Measurements from ENCODE around the gene NCAPD2.
"Not testable (repeated sequence)": the region's sequence is repeated elsewhere in the genome, so short reads cannot be mapped to it uniquely, and the experiment has no call there.

The NCAPD2 gene

GRCh38 chr12:6471989-6472360 lies 21.9 kb upstream of the NCAPD2 start:
- peaks cover 37% of the 10 kb centered on the region for H3K4me1 Mint-ChIP-seq
- no peaks in the 10 kb centered on the region for H3K27me3 Mint-ChIP-seq
- H3K27ac Mint-ChIP-seq, result peak overlapping the region; percentile 84
- H3K9me3 Mint-ChIP-seq, result peaks cover 4% of the 10 kb centered on the region
- no peak overlapping the region for H3K4me3 Mint-ChIP-seq
- ATAC-seq, result no peak
- peaks cover 16% of the 10 kb centered on the region for H3K36me3 Mint-ChIP-seq

GRCh38 chr12:6472491-6472890 lies 21.4 kb upstream of the NCAPD2 start:
- no peak for ATAC-seq
- no peaks in the 10 kb centered on the region for H3K27me3 Mint-ChIP-seq
- H3K36me3 Mint-ChIP-seq, result peaks cover 11% of the 10 kb centered on the region
- no peak overlapping the region for H3K27ac Mint-ChIP-seq
- H3K9me3 Mint-ChIP-seq, result no peaks in the 10 kb centered on the region
- no peak overlapping the region for H3K4me3 Mint-ChIP-seq
- peaks cover 32% of the 10 kb centered on the region for H3K4me1 Mint-ChIP-seq

GRCh38 chr12:6475233-6475975 lies 18.5 kb upstream of the NCAPD2 start:
- H3K36me3 Mint-ChIP-seq, ATAC-seq, H3K27ac Mint-ChIP-seq, H3K4me1 Mint-ChIP-seq, H3K9me3 Mint-ChIP-seq, H3K4me3 Mint-ChIP-seq, H3K27me3 Mint-ChIP-seq: not testable (repeated sequence)

GRCh38 chr12:6476489-6476888 lies 17.4 kb upstream of the NCAPD2 start:
- no peaks in the 10 kb centered on the region for H3K36me3 Mint-ChIP-seq
- H3K9me3 Mint-ChIP-seq, result no peaks in the 10 kb centered on the region
- no peaks in the 10 kb centered on the region for H3K27me3 Mint-ChIP-seq
- H3K4me1 Mint-ChIP-seq, result peaks cover under 1% of the 10 kb centered on the region
- H3K4me3 Mint-ChIP-seq, result no peak overlapping the region
- no peak overlapping the region for H3K27ac Mint-ChIP-seq
- ATAC-seq, result no peak

GRCh38 chr12:6477601-6478377 lies 16.1 kb upstream of the NCAPD2 start:
- not testable (repeated sequence) for H3K9me3 Mint-ChIP-seq, H3K4me1 Mint-ChIP-seq, ATAC-seq, H3K4me3 Mint-ChIP-seq, H3K36me3 Mint-ChIP-seq, H3K27me3 Mint-ChIP-seq, H3K27ac Mint-ChIP-seq

GRCh38 chr12:6478416-6478815 lies 15.5 kb upstream of the NCAPD2 start:
- H3K4me3 Mint-ChIP-seq, result no peak overlapping the region
- H3K27me3 Mint-ChIP-seq, result no peaks in the 10 kb centered on the region
- H3K27ac Mint-ChIP-seq, result no peak overlapping the region
- ATAC-seq, result no peak
- H3K9me3 Mint-ChIP-seq, result no peaks in the 10 kb centered on the region
- H3K36me3 Mint-ChIP-seq, result no peaks in the 10 kb centered on the region
- no peaks in the 10 kb centered on the region for H3K4me1 Mint-ChIP-seq

GRCh38 chr12:6488240-6488639 lies 5.7 kb upstream of the NCAPD2 start:
- ATAC-seq, result no peak
- Mint-ChIP-seq H3K27me3 (no peaks in the 10 kb centered on the region), H3K4me1 (peaks cover 6% of the 10 kb centered on the region), H3K27ac (no peak overlapping the region), H3K4me3 (no peak overlapping the region), H3K9me3 (no peaks in the 10 kb centered on the region), H3K36me3 (peaks cover 18% of the 10 kb centered on the region)

GRCh38 chr12:6489449-6489848 lies 4.5 kb upstream of the NCAPD2 start:
- Mint-ChIP-seq H3K36me3 (peaks cover 18% of the 10 kb centered on the region), H3K27ac (no peak overlapping the region), H3K27me3 (no peaks in the 10 kb centered on the region), H3K4me3 (no peak overlapping the region), H3K4me1 (peaks cover 9% of the 10 kb centered on the region), H3K9me3 (no peaks in the 10 kb centered on the region)
- ATAC-seq, result no peak

- peaks cover 18% of the 10 kb centered on the region for H3K36me3 Mint-ChIP-seq
Measured at GRCh38 chr12:6490673-6491072, 3.2 kb upstream of the NCAPD2 start.

GRCh38 chr12:6492838-6493496 lies 935 bp upstream of the NCAPD2 start, which contains the start of gene MRPL51:
Gene MRPL51 (minus strand): TSS chr12:6493262. CDS start chr12:6493136, 126 bp downstream.
- Mint-ChIP-seq H3K4me3 (peak within 1 kb of the TSS; percentile 94), H3K27me3 (no peaks in the 10 kb centered on the region), H3K4me1 (peaks cover 21% of the 10 kb centered on the region), H3K36me3 (peaks cover 24% of the 10 kb centered on the region), H3K27ac (peak within 1 kb of the TSS; percentile 99), H3K9me3 (no peaks in the 10 kb centered on the region)
- ATAC-seq, result peak; percentile 94

More at GRCh38 chr12:6490673-6491072, 3.2 kb upstream of the NCAPD2 start:
- not testable (repeated sequence) for H3K4me3 Mint-ChIP-seq, H3K9me3 Mint-ChIP-seq, H3K27ac Mint-ChIP-seq, H3K27me3 Mint-ChIP-seq, ATAC-seq
- peaks cover 21% of the 10 kb centered on the region for H3K4me1 Mint-ChIP-seq

GRCh38 chr12:6494258-6494743 lies 399 bp downstream of the NCAPD2 start:
- Mint-ChIP-seq H3K9me3 (no peaks in the 10 kb centered on the region), H3K4me1 (peaks cover 21% of the 10 kb centered on the region), H3K27me3 (no peaks in the 10 kb centered on the region), H3K4me3 (peak overlapping the region; percentile 94), H3K27ac (peak overlapping the region; percentile 99), H3K36me3 (peaks cover 29% of the 10 kb centered on the region)
- ATAC-seq, result no peak

GRCh38 chr12:6494968-6495367 lies 1.1 kb downstream of the NCAPD2 start:
- no peaks in the 10 kb centered on the region for H3K27me3 Mint-ChIP-seq
- no peak for ATAC-seq
- H3K27ac Mint-ChIP-seq, result peak overlapping the region; percentile 99
- peaks cover 21% of the 10 kb centered on the region for H3K4me1 Mint-ChIP-seq
- peak overlapping the region; percentile 94 for H3K4me3 Mint-ChIP-seq
- no peaks in the 10 kb centered on the region for H3K9me3 Mint-ChIP-seq
- H3K36me3 Mint-ChIP-seq, result peaks cover 29% of the 10 kb centered on the region

- H3K36me3 Mint-ChIP-seq, result peaks cover 12% of the 10 kb centered on the region
- not testable (repeated sequence) for H3K4me3 Mint-ChIP-seq, H3K9me3 Mint-ChIP-seq, H3K27ac Mint-ChIP-seq, ATAC-seq, H3K27me3 Mint-ChIP-seq
- H3K4me1 Mint-ChIP-seq, result peaks cover 17% of the 10 kb centered on the region
Measured at GRCh38 chr12:6497291-6497690, 3.4 kb downstream of the NCAPD2 start.

GRCh38 chr12:6500466-6500865 lies 6.6 kb downstream of the NCAPD2 start:
- Mint-ChIP-seq H3K4me1 (peaks cover 2% of the 10 kb centered on the region), H3K27me3 (no peaks in the 10 kb centered on the region), H3K27ac (no peak overlapping the region), H3K36me3 (peaks cover 11% of the 10 kb centered on the region), H3K9me3 (no peaks in the 10 kb centered on the region), H3K4me3 (no peak overlapping the region)
- no peak for ATAC-seq
